Measurements from ENCODE around the gene TIGD2.

Gene TIGD2

DNA sequence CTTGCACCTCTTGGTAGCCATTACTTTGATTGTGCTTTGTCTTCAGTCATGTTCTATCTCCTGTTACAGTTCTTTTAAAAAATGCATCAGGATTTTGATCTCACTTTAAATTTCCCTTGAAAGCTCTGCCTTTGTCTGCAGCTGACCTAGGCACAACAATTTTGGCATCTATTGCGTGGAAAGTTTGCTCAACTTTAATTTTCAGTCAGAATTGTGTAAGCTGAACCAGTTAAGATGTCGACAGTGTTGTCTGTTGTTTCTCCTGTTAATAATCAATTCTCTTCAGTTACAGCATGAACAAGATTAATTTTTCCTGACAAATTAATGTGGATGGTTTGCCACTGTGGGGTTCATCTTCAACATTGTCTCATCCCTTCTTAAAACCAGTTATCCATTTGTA is 34.9 kb downstream of the TIGD2 start:
- FAIRE-seq (no peak), DNase-seq (ENCODE audit: insufficient read length) (no peak)
- TF ChIP-seq POLR2A (IDR thresholded peaks at IDR 0.05; ENCODE audit: low read depth, low read length) (no peak), TAF1 (IDR thresholded peaks at IDR 0.05; ENCODE audit: borderline replicate concordance, low read depth, low read length) (no peak), POLR2AphosphoS5 (IDR thresholded peaks at IDR 0.05; ENCODE audit: low read depth, low read length) (no peak)

DNA sequence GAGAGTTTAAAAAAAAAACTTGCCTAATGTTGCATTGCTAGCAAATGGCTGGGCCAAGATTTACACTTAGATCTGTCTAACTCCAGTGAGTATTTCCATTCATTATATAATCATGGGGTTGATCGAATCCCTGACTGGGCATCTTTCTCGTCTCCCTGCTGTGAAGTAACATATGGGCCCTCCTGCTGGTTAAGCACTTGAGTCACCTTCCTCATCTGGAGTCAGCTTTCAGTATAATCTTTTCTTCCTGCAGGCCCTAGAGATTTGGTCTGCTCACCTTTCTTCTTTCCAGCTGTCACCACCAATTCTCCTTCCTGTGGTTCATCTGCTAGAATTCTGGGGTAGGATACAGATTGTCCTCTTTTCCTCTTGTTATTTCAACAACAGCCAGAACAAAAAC is 41.6 kb downstream of the TIGD2 start:
- FAIRE-seq (no peak), DNase-seq (ENCODE audit: insufficient read length) (no peak)
- no peak for TF ChIP-seq POLR2AphosphoS5 (IDR thresholded peaks at IDR 0.05; ENCODE audit: low read depth, low read length)
- no peak for TF ChIP-seq TAF1 (IDR thresholded peaks at IDR 0.05; ENCODE audit: borderline replicate concordance, low read depth, low read length)
- no peak for TF ChIP-seq POLR2A (IDR thresholded peaks at IDR 0.05; ENCODE audit: low read depth, low read length)

DNA sequence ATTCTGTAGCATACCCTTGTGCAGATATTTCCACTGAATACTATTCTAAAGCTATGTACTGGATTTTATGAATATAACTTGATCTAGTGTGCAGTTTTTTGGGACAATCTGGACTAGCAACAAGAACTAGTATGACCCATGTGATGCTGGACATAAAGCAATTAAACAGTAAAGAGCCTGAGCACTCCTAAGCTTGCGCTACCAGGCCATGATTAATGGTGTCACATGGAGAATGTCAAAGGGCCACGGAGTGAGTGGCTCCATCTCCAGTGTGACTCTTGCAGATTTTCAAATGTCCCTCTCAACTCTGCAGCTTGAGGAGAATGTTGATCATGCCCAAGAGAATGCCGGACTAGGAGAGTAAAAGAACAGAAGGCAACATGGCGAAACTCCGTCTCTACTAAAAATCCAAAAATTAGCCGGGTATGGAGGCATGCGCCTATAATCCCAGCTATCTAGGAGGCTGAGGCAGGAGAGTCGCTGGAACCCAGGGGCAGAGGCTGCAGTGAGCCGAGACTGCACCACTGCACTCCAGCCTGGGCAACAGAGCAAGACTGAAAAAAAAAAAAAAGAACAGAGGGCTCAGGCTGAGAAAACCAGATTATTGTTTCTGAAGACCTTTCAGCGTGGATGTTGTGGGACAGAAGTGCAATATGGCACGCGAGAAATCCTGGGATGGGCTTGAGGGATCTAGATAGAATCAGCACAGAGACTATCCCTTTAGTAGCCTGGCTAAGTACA is 45.0 kb downstream of the TIGD2 start:
- FAIRE-seq = no peak

DNA sequence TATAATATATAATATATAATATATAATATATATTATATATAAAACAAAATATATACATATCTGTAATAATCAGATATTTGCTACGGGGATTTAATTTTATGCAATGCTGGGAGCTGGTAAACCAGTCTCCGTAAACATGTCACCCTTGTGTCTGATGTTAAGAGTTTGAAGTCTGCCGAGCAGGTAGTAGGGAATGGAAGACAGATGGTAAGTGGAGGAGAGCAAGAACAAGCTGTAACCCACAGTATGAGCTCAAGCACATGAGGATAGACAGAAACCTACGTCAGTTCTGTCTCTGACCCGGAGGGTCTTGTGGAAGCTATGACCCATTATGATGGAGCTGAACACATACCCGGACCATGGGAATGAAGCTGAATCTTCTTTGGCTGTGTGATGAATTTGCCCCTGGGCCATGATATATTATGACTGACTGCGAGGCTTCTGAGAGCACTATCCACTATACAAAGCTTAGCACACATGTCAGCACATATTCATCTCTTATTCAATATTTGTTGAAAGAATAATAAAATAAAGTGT is 46.2 kb downstream of the TIGD2 start:
- no peak for FAIRE-seq
- no peak for TF ChIP-seq POLR2A (IDR thresholded peaks at IDR 0.05; ENCODE audit: low read depth, low read length)

More for the DNA sequence above, 45.0 kb downstream of the TIGD2 start:
- DNase-seq (ENCODE audit: insufficient read length) = no peak
- no peak for TF ChIP-seq TAF1 (IDR thresholded peaks at IDR 0.05; ENCODE audit: borderline replicate concordance, low read depth, low read length)
- no peak for TF ChIP-seq POLR2A (IDR thresholded peaks at IDR 0.05; ENCODE audit: low read depth, low read length)

DNA sequence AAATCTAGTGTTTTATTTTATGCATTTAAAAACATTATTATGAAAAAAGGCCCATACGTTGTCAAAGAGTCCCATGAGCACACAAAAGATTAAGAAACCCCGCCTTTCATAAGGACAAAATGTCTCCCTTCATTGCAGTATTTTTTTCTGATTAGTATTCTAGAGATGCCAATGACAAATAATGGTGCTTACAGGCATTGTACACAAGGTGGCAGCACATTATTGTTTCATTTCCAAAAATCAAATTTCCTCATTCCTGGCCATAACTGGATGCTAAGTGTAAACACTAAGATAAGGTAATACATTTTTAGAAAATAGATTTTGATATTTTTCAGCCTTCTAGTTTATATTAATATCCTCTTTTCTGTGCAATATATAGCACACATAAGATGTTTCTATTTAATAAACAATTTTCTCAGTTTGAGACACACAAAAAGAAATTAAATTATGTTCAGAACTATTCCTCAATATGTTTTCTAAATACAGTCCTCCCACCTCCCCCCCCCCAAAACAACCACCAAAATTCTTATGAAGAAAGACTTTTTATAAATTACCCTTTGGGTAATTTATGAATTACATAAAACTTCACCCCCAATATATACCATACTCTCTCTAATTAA is 47.7 kb downstream of the TIGD2 start:
- FAIRE-seq = no peak

More for the DNA sequence above, 46.2 kb downstream of the TIGD2 start:
- DNase-seq (ENCODE audit: insufficient read length) = no peak

DNA sequence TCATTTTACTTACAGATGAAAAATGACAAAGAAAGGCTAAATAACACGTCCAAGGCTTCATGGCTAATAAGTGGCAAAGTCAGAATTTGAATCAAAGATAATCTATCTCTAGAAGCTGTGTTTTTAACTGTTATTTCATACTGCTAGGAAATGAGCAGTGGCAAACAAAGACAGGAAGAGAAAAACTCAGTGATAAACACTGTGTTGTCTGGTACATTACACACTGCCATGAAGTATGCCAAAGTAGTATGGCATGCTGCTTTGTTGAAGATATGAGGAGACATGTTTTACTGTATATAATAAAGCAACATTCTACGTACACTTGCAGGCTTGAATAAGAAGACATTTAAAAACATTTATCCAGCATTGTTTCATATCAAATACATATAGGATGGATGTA is 49.5 kb downstream of the TIGD2 start:
- FAIRE-seq = no peak
- no peak for DNase-seq (ENCODE audit: insufficient read length)
- TF ChIP-seq POLR2AphosphoS5 (IDR thresholded peaks at IDR 0.05; ENCODE audit: low read depth, low read length) = no peak
- no peak for TF ChIP-seq POLR2A (IDR thresholded peaks at IDR 0.05; ENCODE audit: low read depth, low read length)

More for the DNA sequence above, 47.7 kb downstream of the TIGD2 start:
- no peak for DNase-seq (ENCODE audit: insufficient read length)
- TF ChIP-seq TAF1 (IDR thresholded peaks at IDR 0.05; ENCODE audit: borderline replicate concordance, low read depth, low read length) (no peak), POLR2AphosphoS5 (IDR thresholded peaks at IDR 0.05; ENCODE audit: low read depth, low read length) (no peak), POLR2A (IDR thresholded peaks at IDR 0.05; ENCODE audit: low read depth, low read length) (no peak)

DNA sequence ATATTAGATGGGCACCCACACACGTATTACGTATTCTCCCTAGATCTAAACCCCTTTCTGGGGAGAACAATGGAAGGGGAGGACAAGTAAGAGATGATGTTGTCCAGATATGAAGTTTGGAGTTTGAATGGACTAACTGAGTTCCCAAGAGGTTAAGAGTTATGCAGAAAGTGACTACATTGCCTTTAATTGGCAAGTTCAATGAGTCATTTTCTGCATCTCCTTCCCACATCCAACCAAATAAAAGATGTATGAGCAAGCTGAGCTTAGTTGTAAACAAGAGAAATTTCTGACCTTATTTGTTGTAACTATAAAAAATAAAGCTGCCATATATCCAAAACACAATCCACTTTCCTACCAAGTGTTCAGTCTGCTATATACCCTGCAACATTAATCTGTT is 50.5 kb downstream of the TIGD2 start:
- TF ChIP-seq POLR2AphosphoS5 (IDR thresholded peaks at IDR 0.05; ENCODE audit: low read depth, low read length) (no peak), POLR2A (IDR thresholded peaks at IDR 0.05; ENCODE audit: low read depth, low read length) (no peak), TAF1 (IDR thresholded peaks at IDR 0.05; ENCODE audit: borderline replicate concordance, low read depth, low read length) (no peak)
- DNase-seq (ENCODE audit: insufficient read length) = no peak
- no peak for FAIRE-seq

DNA sequence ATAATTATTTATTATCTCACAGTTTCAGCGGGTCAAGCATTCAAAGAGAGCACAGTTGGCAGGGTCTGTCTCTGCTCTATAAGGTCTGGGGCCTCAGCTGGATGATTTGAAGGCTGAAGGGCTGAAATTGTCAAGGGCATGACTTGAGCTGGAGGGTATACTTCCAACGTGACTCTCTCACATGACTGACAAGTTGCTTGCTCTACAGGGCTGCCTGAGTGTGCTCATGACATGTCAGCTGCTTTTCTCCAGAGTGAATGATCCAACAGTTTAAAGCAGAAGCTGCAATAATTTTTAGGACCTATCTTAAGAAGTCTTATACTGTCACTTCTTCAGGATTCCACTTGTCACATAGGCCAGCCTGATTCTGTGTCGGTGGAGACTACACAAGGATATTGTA is 51.2 kb downstream of the TIGD2 start:
- no peak for DNase-seq (ENCODE audit: insufficient read length)
- TF ChIP-seq TAF1 (IDR thresholded peaks at IDR 0.05; ENCODE audit: borderline replicate concordance, low read depth, low read length) (no peak), POLR2AphosphoS5 (IDR thresholded peaks at IDR 0.05; ENCODE audit: low read depth, low read length) (no peak), POLR2A (IDR thresholded peaks at IDR 0.05; ENCODE audit: low read depth, low read length) (no peak)
- no peak for FAIRE-seq

DNA sequence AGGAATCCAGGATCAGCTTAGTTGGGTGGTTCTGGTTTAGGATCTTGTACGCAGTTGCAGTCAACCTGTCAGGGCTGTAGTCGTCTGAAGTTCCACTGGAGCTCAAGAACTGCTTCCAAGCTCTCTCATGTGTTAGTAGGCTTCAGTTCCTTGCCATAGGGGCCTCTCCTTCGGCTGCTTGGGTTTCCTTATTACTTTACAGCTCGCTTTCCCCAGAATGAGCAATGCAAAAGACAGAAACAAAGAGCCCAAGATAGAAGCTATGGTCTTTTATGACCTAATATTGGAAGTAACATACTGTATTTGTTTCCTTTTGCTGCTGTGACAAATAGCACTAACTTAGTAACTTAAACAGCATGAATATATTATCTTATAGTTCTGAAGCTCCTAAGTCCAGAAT is 51.7 kb downstream of the TIGD2 start:
- TF ChIP-seq POLR2A (IDR thresholded peaks at IDR 0.05; ENCODE audit: low read depth, low read length) (no peak), TAF1 (IDR thresholded peaks at IDR 0.05; ENCODE audit: borderline replicate concordance, low read depth, low read length) (no peak), POLR2AphosphoS5 (IDR thresholded peaks at IDR 0.05; ENCODE audit: low read depth, low read length) (no peak)
- FAIRE-seq (no peak), DNase-seq (ENCODE audit: insufficient read length) (no peak)

DNA sequence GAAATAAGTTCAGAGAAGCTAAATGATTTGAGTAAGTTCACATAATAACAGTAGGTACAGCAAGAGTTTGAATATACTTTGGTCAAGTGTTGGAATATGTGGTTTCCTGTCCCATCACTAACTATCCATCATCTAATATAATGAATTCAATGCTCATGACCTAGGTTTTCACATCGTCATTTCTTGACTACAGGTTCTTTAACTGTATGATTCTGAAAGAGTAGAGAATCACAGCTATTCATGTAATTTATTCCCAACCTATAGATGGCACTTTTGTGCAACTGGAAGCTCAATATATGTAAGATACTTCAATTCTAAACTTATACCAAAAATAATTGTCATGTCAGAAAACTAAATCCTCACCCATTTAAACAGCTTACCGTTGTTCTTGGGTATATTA is 53.1 kb downstream of the TIGD2 start:
- FAIRE-seq = no peak
- DNase-seq (ENCODE audit: insufficient read length) = no peak
- TF ChIP-seq POLR2AphosphoS5 (IDR thresholded peaks at IDR 0.05; ENCODE audit: low read depth, low read length) = no peak
- TF ChIP-seq POLR2A (IDR thresholded peaks at IDR 0.05; ENCODE audit: low read depth, low read length) = no peak
- TF ChIP-seq TAF1 (IDR thresholded peaks at IDR 0.05; ENCODE audit: borderline replicate concordance, low read depth, low read length) = no peak

Data from GM12892 (cell line).